Mammary epithelial cell (primary cell): ENCODE measurements around the gene RAD52.

Source experiments
- EZH2 ChIP-seq: IDR thresholded peaks from 2 replicates; pipeline ENCODE4 v1.6.1; 2012; ENCODE audit warnings: low read length, inconsistent platforms, borderline replicate concordance
- TF ChIP-seq, protein P1 (sequence below), 2 donors: IDR thresholded peaks in 1 of 2; conservative IDR thresholded peaks in 1 of 2; 2 replicates each; pipeline ENCODE4 v1.5.1; 2011 to 2012; ENCODE audit warnings: inconsistent platforms in 2 of 2, low read length in 2 of 2, mild to moderate bottlenecking in 2 of 2, control low read depth in 1 of 2, low read depth in 1 of 2; ENCODE audit not compliant: insufficient read depth in 1 of 2; ENCODE audit errors: extremely low read depth in 1 of 2

DNA sequence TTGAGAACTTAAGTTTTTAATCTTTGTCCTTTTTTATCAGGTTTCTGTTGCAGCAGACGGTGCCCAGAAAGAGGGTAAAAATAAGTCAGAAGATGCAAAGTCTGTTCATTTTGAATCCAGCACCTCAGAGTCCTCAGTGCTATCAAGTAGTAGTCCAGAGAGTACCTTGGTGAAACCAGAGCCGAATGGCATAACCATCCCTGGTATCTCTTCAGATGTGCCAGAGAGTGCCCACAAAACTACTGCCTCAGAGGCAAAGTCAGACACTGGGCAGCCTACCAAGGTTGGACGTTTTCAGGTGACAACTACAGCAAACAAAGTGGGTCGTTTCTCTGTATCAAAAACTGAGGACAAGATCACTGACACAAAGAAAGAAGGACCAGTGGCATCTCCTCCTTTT is 53.5 kb downstream of the RAD52 start:
- no peak for TF ChIP-seq EZH2
- TF ChIP-seq, protein P1, sequence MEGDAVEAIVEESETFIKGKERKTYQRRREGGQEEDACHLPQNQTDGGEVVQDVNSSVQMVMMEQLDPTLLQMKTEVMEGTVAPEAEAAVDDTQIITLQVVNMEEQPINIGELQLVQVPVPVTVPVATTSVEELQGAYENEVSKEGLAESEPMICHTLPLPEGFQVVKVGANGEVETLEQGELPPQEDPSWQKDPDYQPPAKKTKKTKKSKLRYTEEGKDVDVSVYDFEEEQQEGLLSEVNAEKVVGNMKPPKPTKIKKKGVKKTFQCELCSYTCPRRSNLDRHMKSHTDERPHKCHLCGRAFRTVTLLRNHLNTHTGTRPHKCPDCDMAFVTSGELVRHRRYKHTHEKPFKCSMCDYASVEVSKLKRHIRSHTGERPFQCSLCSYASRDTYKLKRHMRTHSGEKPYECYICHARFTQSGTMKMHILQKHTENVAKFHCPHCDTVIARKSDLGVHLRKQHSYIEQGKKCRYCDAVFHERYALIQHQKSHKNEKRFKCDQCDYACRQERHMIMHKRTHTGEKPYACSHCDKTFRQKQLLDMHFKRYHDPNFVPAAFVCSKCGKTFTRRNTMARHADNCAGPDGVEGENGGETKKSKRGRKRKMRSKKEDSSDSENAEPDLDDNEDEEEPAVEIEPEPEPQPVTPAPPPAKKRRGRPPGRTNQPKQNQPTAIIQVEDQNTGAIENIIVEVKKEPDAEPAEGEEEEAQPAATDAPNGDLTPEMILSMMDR (conservative IDR thresholded peaks at IDR 0.05 in 1 of 2, IDR thresholded peaks at IDR 0.05 in 1 of 2; ENCODE audit: extremely low read depth in 1 of 2, insufficient read depth in 1 of 2, low read depth in 1 of 2, low read length in 2 of 2): no peak
